ENCODE data around the gene SENP3.

DNA sequence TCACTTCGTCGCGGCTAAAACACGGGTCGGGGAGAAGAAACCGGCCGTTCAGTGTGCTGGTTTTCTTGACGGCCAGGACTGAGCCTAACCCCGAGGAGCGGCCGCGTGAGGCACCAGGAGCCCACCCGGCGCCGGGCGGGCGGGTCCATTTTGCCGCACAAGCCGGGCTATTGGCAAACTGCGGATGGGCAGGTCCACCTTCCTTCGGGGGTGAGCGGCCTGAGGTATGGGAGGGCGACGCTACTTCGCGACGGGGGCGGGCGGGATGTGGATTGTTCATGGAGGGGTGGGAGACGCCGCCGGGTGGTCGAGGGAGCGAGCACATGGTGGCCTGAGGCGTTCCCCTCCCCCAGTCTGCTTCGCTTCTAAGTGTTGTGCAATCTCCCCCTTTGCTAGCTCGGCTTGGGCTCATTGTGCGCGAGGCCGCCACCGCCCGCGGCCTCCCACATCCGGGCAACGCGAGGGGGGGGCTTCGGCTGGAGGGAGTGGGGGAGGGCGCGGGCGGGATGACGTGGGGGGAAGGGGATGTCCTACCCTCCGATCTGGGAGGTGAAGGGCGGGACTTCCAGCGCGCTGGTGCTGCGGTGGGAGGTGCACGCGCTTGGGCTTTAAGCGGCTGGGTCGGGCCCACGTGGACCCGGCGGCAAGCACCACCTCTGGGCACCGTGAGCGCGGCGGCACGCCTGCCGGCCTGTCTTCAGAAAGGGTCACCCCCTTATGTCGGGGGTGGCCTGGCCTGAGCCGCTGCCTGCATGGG, 11.8 kb downstream of the SENP3 start:
- TF ChIP-seq, protein P1, sequence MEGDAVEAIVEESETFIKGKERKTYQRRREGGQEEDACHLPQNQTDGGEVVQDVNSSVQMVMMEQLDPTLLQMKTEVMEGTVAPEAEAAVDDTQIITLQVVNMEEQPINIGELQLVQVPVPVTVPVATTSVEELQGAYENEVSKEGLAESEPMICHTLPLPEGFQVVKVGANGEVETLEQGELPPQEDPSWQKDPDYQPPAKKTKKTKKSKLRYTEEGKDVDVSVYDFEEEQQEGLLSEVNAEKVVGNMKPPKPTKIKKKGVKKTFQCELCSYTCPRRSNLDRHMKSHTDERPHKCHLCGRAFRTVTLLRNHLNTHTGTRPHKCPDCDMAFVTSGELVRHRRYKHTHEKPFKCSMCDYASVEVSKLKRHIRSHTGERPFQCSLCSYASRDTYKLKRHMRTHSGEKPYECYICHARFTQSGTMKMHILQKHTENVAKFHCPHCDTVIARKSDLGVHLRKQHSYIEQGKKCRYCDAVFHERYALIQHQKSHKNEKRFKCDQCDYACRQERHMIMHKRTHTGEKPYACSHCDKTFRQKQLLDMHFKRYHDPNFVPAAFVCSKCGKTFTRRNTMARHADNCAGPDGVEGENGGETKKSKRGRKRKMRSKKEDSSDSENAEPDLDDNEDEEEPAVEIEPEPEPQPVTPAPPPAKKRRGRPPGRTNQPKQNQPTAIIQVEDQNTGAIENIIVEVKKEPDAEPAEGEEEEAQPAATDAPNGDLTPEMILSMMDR (conservative IDR thresholded peaks at IDR 0.05; ENCODE audit: low read depth, low read length), result no peak
- TF ChIP-seq EZH2 (IDR thresholded peaks at IDR 0.05; ENCODE audit: borderline replicate concordance, low read depth, low read length, poor library complexity, severe bottlenecking), result no peak
